Natural killer cell (primary cell): ENCODE measurements around the gene AHRR. TPM values are rescaled to one million over a fixed set of nuclear protein-coding genes. Genes with fewer than 3 reads are reported as not detected.

Experiments
- ATAC-seq, 3 donors: fragments of 150-1000 bp in 2 of 3; fragments of 200-7000 bp in 1 of 3; cut with Tn5 transposase; 1 replicate in 1 of 3; 2 replicates in 2 of 3; pipeline ENCODE4 v1.10.0; 2021; ENCODE audit warnings: mild to moderate bottlenecking in 2 of 3, moderate library complexity in 2 of 3
- DNase-seq, 2 donors: peaks; one replicate each; pipeline versions ENCODE4 v3.0.0 to v3.0.0-alpha.2; 2013 to 2021; ENCODE audit warnings: mixed read lengths in 1 of 2
- H3K27ac ChIP-seq: one replicate; pipeline ENCODE4 v1.5.1; 2013; ENCODE audit warnings: mild to moderate bottlenecking, low read length
- H3K27me3 ChIP-seq: one replicate; pipeline ENCODE4 v1.6.1; 2013; ENCODE audit warnings: low read length; ENCODE audit not compliant: control insufficient read depth, insufficient read depth
- H3K36me3 ChIP-seq: one replicate; pipeline ENCODE4 v1.6.1; 2013; ENCODE audit warnings: low read length; ENCODE audit not compliant: control insufficient read depth, insufficient read depth
- H3K4me1 ChIP-seq: one replicate; pipeline ENCODE4 v1.6.1; 2013; ENCODE audit warnings: low read length; ENCODE audit not compliant: control insufficient read depth, insufficient read depth
- H3K4me3 ChIP-seq: one replicate; pipeline ENCODE4 v1.5.1; 2013; ENCODE audit warnings: low read length
- H3K9me3 ChIP-seq: one replicate; pipeline ENCODE4 v1.6.1; 2013; ENCODE audit warnings: low read length; ENCODE audit not compliant: control insufficient read depth, insufficient read depth
- H3K27ac Mint-ChIP-seq, 2 donors: one replicate each; pipeline ENCODE4 v1.8.0; 2022; ENCODE audit warnings: mild to moderate bottlenecking in 2 of 2, mixed read lengths in 2 of 2, moderate library complexity in 1 of 2
- H3K27me3 Mint-ChIP-seq, 2 donors: one replicate each; pipeline ENCODE4 v1.8.0; 2022; ENCODE audit warnings: low read depth in 2 of 2, mixed read lengths in 2 of 2
- H3K36me3 Mint-ChIP-seq: one replicate; pipeline ENCODE4 v1.8.0; 2022; ENCODE audit warnings: mixed read lengths
- H3K4me1 Mint-ChIP-seq, 2 donors: one replicate each; pipeline ENCODE4 v1.8.0; 2022; ENCODE audit warnings: mixed read lengths in 2 of 2
- H3K4me3 Mint-ChIP-seq: one replicate; pipeline ENCODE4 v1.8.0; 2022; ENCODE audit warnings: mild to moderate bottlenecking, moderate library complexity, mixed read lengths
- H3K9me3 Mint-ChIP-seq, 2 donors: one replicate each; pipeline ENCODE4 v1.8.0; 2022; ENCODE audit warnings: mixed read lengths in 2 of 2
- CTCF ChIP-seq: fragments of 200-600 bp; IDR thresholded peaks from one replicate; pipeline ENCODE4 v1.8.0; 2022; ENCODE audit warnings: antibody characterized with exemption
- WGBS: methylation state at CpG from one replicate; pipeline ENCODE4 v1.1.7; 2013; ENCODE audit warnings: missing lambda C conversion rate; ENCODE audit not compliant: insufficient coverage; 5-methylcytosine and 5-hydroxymethylcytosine counted together
- intact Hi-C: fragments of 100-400 bp; cut with micrococcal nuclease; formaldehyde crosslinking; loops from one replicate; pipeline ENCODE4 v1.14.2; 2022
- total RNA-seq, 4 donors: library from RNA; stranded (reverse); fragments of 120-200 nt in 1 of 4; gene quantifications; one replicate each; pipeline versions ENCODE4 v1.2.3 to v1.2.4, GENCODE V29; 2013 to 2022

The AHRR gene
- total RNA-seq, 3 donors from 2014 or later (not counting 1 experiment from before 2014, with no cell fraction given), result 0.88 to 1.4 (median 1.2) TPM

- Histone ChIP-seq H3K27me3 (peaks cover 9% of the 10 kb centered on the region), H3K4me1 (peaks cover 20% of the 10 kb centered on the region), H3K36me3 (no peaks in the 10 kb centered on the region), H3K9me3 (no peaks in the 10 kb centered on the region), H3K4me3 (no peak overlapping the region), H3K27ac (no peak overlapping the region)
- Mint-ChIP-seq H3K36me3 (no peaks in the 10 kb centered on the region), H3K27me3 (peaks cover 16 to 19% of the 10 kb centered on the region in 2 donors), H3K4me1 (peaks cover 15 to 16% of the 10 kb centered on the region in 2 donors), H3K27ac (no peak overlapping the region), H3K4me3 (no peak overlapping the region), H3K9me3 (no peaks in the 10 kb centered on the region)
- 54% methylated on average over 12 of the region's 12 CpGs for WGBS
- no peak for DNase-seq
- no peak for TF ChIP-seq CTCF
- no peak for ATAC-seq
- intact Hi-C loops, result no loop called here
These were observed 50.5 kb downstream of the AHRR start for GRCh38 chr5:371811-372555.

- H3K36me3 ChIP-seq, result no peaks in the 10 kb centered on the region
- peaks cover 14 to 19% of the 10 kb centered on the region in 2 donors for H3K27me3 Mint-ChIP-seq
- peaks cover 9% of the 10 kb centered on the region for H3K27me3 ChIP-seq
- no peaks in the 10 kb centered on the region for H3K9me3 ChIP-seq
- ATAC-seq (no peak), DNase-seq (no peak)
- no peak overlapping the region for H3K4me3 ChIP-seq
- no peak for TF ChIP-seq CTCF
- H3K36me3 Mint-ChIP-seq, result no peaks in the 10 kb centered on the region
- H3K27ac Mint-ChIP-seq, result no peak overlapping the region
- H3K4me1 ChIP-seq, result peaks cover 20% of the 10 kb centered on the region
- H3K4me1 Mint-ChIP-seq, result peaks cover 15 to 16% of the 10 kb centered on the region in 2 donors
- no peaks in the 10 kb centered on the region for H3K9me3 Mint-ChIP-seq
- no peak overlapping the region for H3K4me3 Mint-ChIP-seq
- intact Hi-C loops, result no loop called here
- no peak overlapping the region for H3K27ac ChIP-seq
- WGBS, result 91% methylated on average over 13 of the region's 13 CpGs
These were observed 51.1 kb downstream of the AHRR start for GRCh38 chr5:372556-372995.

DNA sequence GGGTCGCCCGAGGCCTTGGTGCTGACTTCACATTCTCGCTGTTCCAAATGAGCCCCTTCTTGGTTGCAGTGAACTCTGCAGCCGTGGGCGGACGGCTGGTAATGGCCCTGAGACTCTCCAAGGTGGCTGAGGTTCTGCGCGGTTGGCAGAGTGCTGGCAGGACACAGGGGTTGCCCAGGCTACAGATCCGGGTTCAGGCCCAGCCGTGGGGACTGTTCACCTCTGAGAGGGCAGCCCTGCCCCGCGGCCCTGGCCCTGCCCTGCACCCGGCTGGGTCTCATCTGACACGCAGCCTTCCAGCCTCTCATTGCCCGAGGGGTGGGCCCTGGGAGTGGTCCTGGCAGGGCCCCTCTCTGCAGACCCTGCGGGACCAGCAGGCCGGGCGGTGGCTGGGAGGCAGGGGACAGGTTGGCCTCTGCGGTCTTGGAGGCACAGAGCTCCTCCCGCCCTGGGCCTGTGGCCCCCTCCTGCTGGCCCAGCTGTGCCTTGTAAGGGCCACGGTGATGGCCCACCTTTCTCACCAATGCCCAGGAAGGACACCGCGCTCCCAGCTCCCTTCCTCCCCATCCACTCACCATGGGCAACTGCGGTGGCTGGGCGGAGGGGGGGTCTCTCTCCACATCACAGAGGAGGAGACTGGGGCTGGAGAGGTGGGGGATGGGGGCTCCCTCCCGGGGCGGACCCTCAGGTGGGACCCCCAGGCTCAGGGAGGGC is 51.6 kb downstream of the AHRR start:
- intact Hi-C loops, result no loop called here
- peaks cover 15 to 16% of the 10 kb centered on the region in 2 donors for H3K4me1 Mint-ChIP-seq
- Histone ChIP-seq H3K4me3 (no peak overlapping the region), H3K4me1 (peaks cover 17% of the 10 kb centered on the region), H3K36me3 (no peaks in the 10 kb centered on the region), H3K9me3 (no peaks in the 10 kb centered on the region), H3K27ac (no peak overlapping the region), H3K27me3 (peaks cover 9% of the 10 kb centered on the region)
- H3K27ac Mint-ChIP-seq, result no peak overlapping the region
- ATAC-seq (no peak), DNase-seq (no peak)
- H3K27me3 Mint-ChIP-seq, result peaks cover 14 to 19% of the 10 kb centered on the region in 2 donors
- WGBS, result 78% methylated on average over 23 of the region's 27 CpGs
- H3K4me3 Mint-ChIP-seq, result no peak overlapping the region
- H3K36me3 Mint-ChIP-seq, result no peaks in the 10 kb centered on the region
- TF ChIP-seq CTCF, result no peak
- no peaks in the 10 kb centered on the region for H3K9me3 Mint-ChIP-seq
